DND-41 (cell line): ENCODE data around the gene TMEM252.

Source experiments
- ATAC-seq: fragments of 200-7000 bp; cut with Tn5 transposase; 3 replicates; pipeline ENCODE4 v1.9.1; 2021; ENCODE audit warnings: low read depth; ENCODE audit not compliant: insufficient read depth
- DNase-seq: peaks from one replicate; pipeline ENCODE4 v3.0.0-alpha.2; 2020
- H2AFZ ChIP-seq: 2 replicates; pipeline ENCODE4 v1.6.0; 2012; ENCODE audit warnings: low read depth, low read length
- H3K27ac ChIP-seq: 2 replicates; pipeline ENCODE4 v1.5.1; 2012; ENCODE audit warnings: low read length, inconsistent platforms
- H3K27me3 ChIP-seq: fragments of 200-600 bp; sonication (generic); 2 replicates; pipeline ENCODE4 v1.6.0; 2012; ENCODE audit warnings: low read length, mild to moderate bottlenecking, inconsistent platforms; ENCODE audit not compliant: insufficient read depth, poor library complexity
- H3K36me3 ChIP-seq: 2 replicates; pipeline ENCODE4 v1.5.1; 2012; ENCODE audit warnings: low read length, inconsistent platforms; ENCODE audit not compliant: insufficient read depth
- H3K4me1 ChIP-seq: 2 replicates; pipeline ENCODE4 v1.5.1; 2012; ENCODE audit warnings: mild to moderate bottlenecking, low read length; ENCODE audit not compliant: insufficient read depth
- H3K4me2 ChIP-seq: 2 replicates; pipeline ENCODE4 v1.6.0; 2012; ENCODE audit warnings: mild to moderate bottlenecking, moderate library complexity, low read length, inconsistent platforms; ENCODE audit not compliant: insufficient read depth
- H3K4me3 ChIP-seq, 2 experiments: fragments of 200-600 bp in 1 of 2; shearing (Covaris generic) in 1 of 2; 2 replicates each; pipeline ENCODE4 v1.5.1; 2012 to 2016; ENCODE audit warnings: inconsistent platforms in 2 of 2, low read length in 2 of 2, mild to moderate bottlenecking in 2 of 2, low read depth in 1 of 2, moderate library complexity in 1 of 2
- H3K79me2 ChIP-seq: 2 replicates; pipeline ENCODE4 v1.6.0; 2012; ENCODE audit warnings: low read length, inconsistent platforms; ENCODE audit not compliant: insufficient read depth
- H3K9ac ChIP-seq: 2 replicates; pipeline ENCODE4 v1.6.0; 2012; ENCODE audit warnings: low read depth, mild to moderate bottlenecking, inconsistent platforms, low read length, moderate library complexity
- H3K9me3 ChIP-seq: 2 replicates; pipeline ENCODE4 v1.5.1; 2012; ENCODE audit warnings: low read length, moderate library complexity, mild to moderate bottlenecking, inconsistent platforms; ENCODE audit not compliant: insufficient read depth, severe bottlenecking
- H4K20me1 ChIP-seq: 2 replicates; pipeline ENCODE4 v1.6.0; 2012; ENCODE audit warnings: low read length; ENCODE audit not compliant: insufficient read depth
- CTCF ChIP-seq: IDR thresholded peaks from 2 replicates; pipeline ENCODE4 v1.5.1; 2012; ENCODE audit warnings: borderline replicate concordance, low read length, moderate library complexity, mild to moderate bottlenecking; ENCODE audit not compliant: poor library complexity, severe bottlenecking; ENCODE audit errors: extremely low read depth
- EZH2 ChIP-seq: IDR thresholded peaks from 3 replicates; pipeline ENCODE4 v1.6.1; 2012; ENCODE audit warnings: borderline replicate concordance, low read depth, mild to moderate bottlenecking, moderate library complexity, low read length, inconsistent platforms; ENCODE audit not compliant: severe bottlenecking

TMEM252 gene

GRCh38 chr9:68493541-68493940 is 47.1 kb downstream of the TMEM252 start:
- Histone ChIP-seq H3K27me3 (no peaks in the 10 kb centered on the region), H3K79me2 (no peaks in the 10 kb centered on the region), H3K27ac (no peak overlapping the region), H3K4me2 (no peak overlapping the region), H3K9ac (no peak overlapping the region), H3K4me1 (0 out of 2 replicates have a peak, but pooled peaks cover under 1% of the 10 kb centered on the region), H3K9me3 (no peaks in the 10 kb centered on the region), H4K20me1 (no peaks in the 10 kb centered on the region), H3K4me3 (no peak overlapping the region), H2AFZ (no peak overlapping the region), H3K36me3 (no peaks in the 10 kb centered on the region)
- no peak for ATAC-seq
- no peak for TF ChIP-seq CTCF
- no peak for TF ChIP-seq EZH2
- DNase-seq, result no peak

GRCh38 chr9:68492806-68493205 is 47.9 kb downstream of the TMEM252 start:
- Histone ChIP-seq H3K79me2 (no peaks in the 10 kb centered on the region), H3K27me3 (no peaks in the 10 kb centered on the region), H3K9ac (no peak overlapping the region), H4K20me1 (no peaks in the 10 kb centered on the region), H3K4me3 (no peak overlapping the region), H3K36me3 (no peaks in the 10 kb centered on the region), H2AFZ (no peak overlapping the region), H3K4me1 (no peaks in the 10 kb centered on the region), H3K27ac (no peak overlapping the region), H3K4me2 (no peak overlapping the region), H3K9me3 (no peaks in the 10 kb centered on the region)
- TF ChIP-seq CTCF (no peak), EZH2 (no peak)
- no peak for DNase-seq
- ATAC-seq, result no peak

- H3K79me2 ChIP-seq, result no peaks in the 10 kb centered on the region
- H3K4me1 ChIP-seq, result no peaks in the 10 kb centered on the region
- no peak overlapping the region for H3K4me3 ChIP-seq
- no peak overlapping the region for H3K27ac ChIP-seq
- DNase-seq (no peak), ATAC-seq (no peak)
- no peaks in the 10 kb centered on the region for H4K20me1 ChIP-seq
- H2AFZ ChIP-seq, result no peak overlapping the region
- H3K9ac ChIP-seq, result no peak overlapping the region
- TF ChIP-seq EZH2 (no peak), CTCF (no peak)
- no peaks in the 10 kb centered on the region for H3K27me3 ChIP-seq
- no peak overlapping the region for H3K4me2 ChIP-seq
- H3K9me3 ChIP-seq, result no peaks in the 10 kb centered on the region
- H3K36me3 ChIP-seq, result no peaks in the 10 kb centered on the region
Measured at GRCh38 chr9:68489646-68490045, 51.0 kb downstream of the TMEM252 start.

GRCh38 chr9:68488126-68488525 is 52.6 kb downstream of the TMEM252 start:
- ATAC-seq (no peak), DNase-seq (no peak)
- no peaks in the 10 kb centered on the region for H3K79me2 ChIP-seq
- no peak for TF ChIP-seq EZH2
- no peak for TF ChIP-seq CTCF
- H3K4me1 ChIP-seq, result no peaks in the 10 kb centered on the region
- H4K20me1 ChIP-seq, result no peaks in the 10 kb centered on the region
- no peak overlapping the region for H3K4me2 ChIP-seq
- H3K36me3 ChIP-seq, result no peaks in the 10 kb centered on the region
- no peak overlapping the region for H2AFZ ChIP-seq
- H3K27me3 ChIP-seq, result no peaks in the 10 kb centered on the region
- no peak overlapping the region for H3K9ac ChIP-seq
- no peak overlapping the region for H3K27ac ChIP-seq
- no peaks in the 10 kb centered on the region for H3K9me3 ChIP-seq
- H3K4me3 ChIP-seq, result no peak overlapping the region
